ENCODE results near the gene ADGRA1.

Gene ADGRA1

GRCh38 chr10:133042061-133042460, 45.7 kb upstream of the ADGRA1 start:
- TF ChIP-seq POU6F1 (CRISPR knock-in tag; IDR thresholded peaks at IDR 0.05; ENCODE audit: borderline replicate concordance, low read depth) (no peak), OSR1 (CRISPR knock-in tag; IDR thresholded peaks at IDR 0.05) (no peak), ISL1 (CRISPR knock-in tag; IDR thresholded peaks at IDR 0.05) (no peak), BACH2 (CRISPR knock-in tag; IDR thresholded peaks at IDR 0.05; ENCODE audit: borderline replicate concordance) (no peak), CSDC2 (CRISPR knock-in tag; IDR thresholded peaks at IDR 0.05) (no peak), RARB (CRISPR knock-in tag; IDR thresholded peaks at IDR 0.05) (no peak), TSHZ2 (CRISPR knock-in tag; IDR thresholded peaks at IDR 0.05) (no peak), ZNF70 (CRISPR knock-in tag; IDR thresholded peaks at IDR 0.05) (no peak), ZC3H10 (CRISPR knock-in tag; IDR thresholded peaks at IDR 0.05) (no peak), PATZ1 (CRISPR knock-in tag; IDR thresholded peaks at IDR 0.05; ENCODE audit: borderline replicate concordance) (no peak)
- no peak for ATAC-seq

- no peak for TF ChIP-seq ZFP3 (CRISPR knock-in tag; IDR thresholded peaks at IDR 0.05)
- no peak for TF ChIP-seq SNAI2 (CRISPR knock-in tag; IDR thresholded peaks at IDR 0.05)
- no peak for TF ChIP-seq ZNF565 (CRISPR knock-in tag; conservative IDR thresholded peaks at IDR 0.05; ENCODE audit: low read depth)
- TF ChIP-seq POU6F1 (CRISPR knock-in tag; IDR thresholded peaks at IDR 0.05; ENCODE audit: borderline replicate concordance, low read depth), result no peak
- no peak for ATAC-seq
Measured at GRCh38 chr10:133042816-133043215, 44.9 kb upstream of the ADGRA1 start.

GRCh38 chr10:133043541-133044225, 44.0 kb upstream of the ADGRA1 start:
- ATAC-seq, result no peak
- no peak for TF ChIP-seq TCF4 (CRISPR knock-in tag; IDR thresholded peaks at IDR 0.05; ENCODE audit: borderline replicate concordance)
- TF ChIP-seq CSRNP3 (CRISPR knock-in tag; IDR thresholded peaks at IDR 0.05), result no peak
- no peak for TF ChIP-seq ZFP3 (CRISPR knock-in tag; IDR thresholded peaks at IDR 0.05)
- TF ChIP-seq ISL1 (CRISPR knock-in tag; IDR thresholded peaks at IDR 0.05), result no peak
- TF ChIP-seq CREB5 (CRISPR knock-in tag; IDR thresholded peaks at IDR 0.05; ENCODE audit: low read depth), result no peak
- no peak for TF ChIP-seq OSR1 (CRISPR knock-in tag; IDR thresholded peaks at IDR 0.05)
- no peak for TF ChIP-seq ZNF8 (CRISPR knock-in tag; IDR thresholded peaks at IDR 0.05)
- TF ChIP-seq POU6F1 (CRISPR knock-in tag; IDR thresholded peaks at IDR 0.05; ENCODE audit: borderline replicate concordance, low read depth), result no peak
- no peak for TF ChIP-seq ZFP30 (CRISPR knock-in tag; IDR thresholded peaks at IDR 0.05)
- TF ChIP-seq RARB (CRISPR knock-in tag; IDR thresholded peaks at IDR 0.05), result no peak
- no peak for TF ChIP-seq ARNTL (CRISPR knock-in tag; IDR thresholded peaks at IDR 0.05; ENCODE audit: borderline replicate concordance, low read depth)
